ENCODE measurements around the gene TTLL10.

The TTLL10 gene

GRCh38 chr1:1227386-1227785 lies 53.7 kb downstream of the TTLL10 start:
- DNase-seq (ENCODE audit: low spot score), result no peak
- Histone ChIP-seq H3K27ac (no peak overlapping the region), H3K4me3 (no peak overlapping the region)
- TF ChIP-seq CTCF (IDR thresholded peaks at IDR 0.05), result no peak

- Histone ChIP-seq H3K27ac (no peak overlapping the region), H3K4me3 (no peak overlapping the region)
- no peak for DNase-seq (ENCODE audit: low spot score)
- no peak for TF ChIP-seq CTCF (IDR thresholded peaks at IDR 0.05)
These were observed 54.5 kb downstream of the TTLL10 start for GRCh38 chr1:1228187-1228586.

GRCh38 chr1:1228596-1229321 lies 55.1 kb downstream of the TTLL10 start:
- no peak for DNase-seq (ENCODE audit: low spot score)
- TF ChIP-seq CTCF (IDR thresholded peaks at IDR 0.05), result no peak
- Histone ChIP-seq H3K27ac (no peak overlapping the region), H3K4me3 (no peak overlapping the region)

GRCh38 chr1:1229770-1230169 lies 56.1 kb downstream of the TTLL10 start:
- no peak for DNase-seq (ENCODE audit: low spot score)
- Histone ChIP-seq H3K4me3 (peak overlapping the region; percentile 90), H3K27ac (no peak overlapping the region)
- TF ChIP-seq CTCF (IDR thresholded peaks at IDR 0.05), result no peak

GRCh38 chr1:1230656-1231399 lies 57.1 kb downstream of the TTLL10 start:
- peak overlapping the region; percentile 88 to 93 for H3K27ac ChIP-seq
- TF ChIP-seq CTCF (IDR thresholded peaks at IDR 0.05), result no peak
- peak overlapping the region; percentile 90 for H3K4me3 ChIP-seq
- DNase-seq (ENCODE audit: low spot score), result no peak

- Histone ChIP-seq H3K27ac (peak within 1 kb of the TSS; percentile 88 to 93), H3K4me3 (peak within 1 kb of the TSS; percentile 90)
- no peak for TF ChIP-seq CTCF (IDR thresholded peaks at IDR 0.05)
- peak; percentile 97 for DNase-seq (ENCODE audit: low spot score)
These were observed 57.9 kb downstream of the TTLL10 start, which contains the start of gene SDF4 for GRCh38 chr1:1231400-1232207. TSS of gene SDF4 (minus strand) at chr1:1232001. CDS start at chr1:1228772, 3,229 bp downstream.
